ENCODE measurements around the gene GORASP1.

The GORASP1 gene

DNA sequence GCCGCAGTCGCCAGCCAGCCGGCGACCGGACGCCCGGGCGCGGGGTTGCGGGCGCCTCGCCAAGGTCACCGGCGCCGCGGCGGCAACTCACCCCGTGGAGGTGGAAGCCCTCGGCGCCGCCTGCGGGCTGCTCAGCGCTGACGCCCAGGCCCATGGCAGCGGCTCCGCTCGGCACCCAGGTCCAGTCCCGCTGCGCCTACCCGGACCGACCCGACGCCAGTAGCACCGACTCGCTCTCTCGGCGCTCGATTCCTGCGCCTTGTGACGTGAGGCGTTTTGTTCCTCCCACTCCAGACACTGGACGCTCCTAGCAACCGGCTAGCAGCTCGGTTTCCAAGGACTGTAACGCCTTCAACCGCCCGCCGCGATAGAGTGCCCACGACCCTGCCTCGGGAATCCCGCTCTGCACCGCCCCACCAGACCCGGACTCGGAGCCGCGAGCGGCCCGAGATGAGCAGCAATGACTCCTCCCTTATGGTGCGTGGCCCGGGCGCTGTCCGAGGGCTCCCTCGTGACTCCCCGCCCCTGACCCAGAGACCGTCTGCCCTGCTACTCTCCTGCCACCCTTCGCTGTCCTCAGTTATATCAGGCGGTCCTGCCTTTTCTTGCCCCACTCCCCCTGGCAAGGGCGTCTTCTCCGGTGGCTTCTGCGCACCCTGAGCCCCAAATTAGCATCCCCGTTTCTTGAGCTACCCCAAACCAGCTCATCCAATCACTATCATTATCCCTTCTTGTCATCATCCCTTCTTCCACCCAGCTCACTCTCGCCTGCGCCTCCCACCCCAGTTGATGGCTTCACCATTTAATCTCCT is at the start of gene GORASP1, which contains the start of gene TTC21A:
Gene GORASP1, minus strand, starts transcription at position 240 of the 812 bp plus-strand sequence. Its CDS starts 86 bp downstream, at position 154.
Gene TTC21A, plus strand, starts transcription at position 293 of the 812 bp plus-strand sequence. Its CDS starts 158 bp downstream, at position 451.
- no peak for FAIRE-seq

- no peak for FAIRE-seq
Measured at GRCh38 chr3:39156421-39156820, 49.0 kb upstream of the GORASP1 start.

DNA sequence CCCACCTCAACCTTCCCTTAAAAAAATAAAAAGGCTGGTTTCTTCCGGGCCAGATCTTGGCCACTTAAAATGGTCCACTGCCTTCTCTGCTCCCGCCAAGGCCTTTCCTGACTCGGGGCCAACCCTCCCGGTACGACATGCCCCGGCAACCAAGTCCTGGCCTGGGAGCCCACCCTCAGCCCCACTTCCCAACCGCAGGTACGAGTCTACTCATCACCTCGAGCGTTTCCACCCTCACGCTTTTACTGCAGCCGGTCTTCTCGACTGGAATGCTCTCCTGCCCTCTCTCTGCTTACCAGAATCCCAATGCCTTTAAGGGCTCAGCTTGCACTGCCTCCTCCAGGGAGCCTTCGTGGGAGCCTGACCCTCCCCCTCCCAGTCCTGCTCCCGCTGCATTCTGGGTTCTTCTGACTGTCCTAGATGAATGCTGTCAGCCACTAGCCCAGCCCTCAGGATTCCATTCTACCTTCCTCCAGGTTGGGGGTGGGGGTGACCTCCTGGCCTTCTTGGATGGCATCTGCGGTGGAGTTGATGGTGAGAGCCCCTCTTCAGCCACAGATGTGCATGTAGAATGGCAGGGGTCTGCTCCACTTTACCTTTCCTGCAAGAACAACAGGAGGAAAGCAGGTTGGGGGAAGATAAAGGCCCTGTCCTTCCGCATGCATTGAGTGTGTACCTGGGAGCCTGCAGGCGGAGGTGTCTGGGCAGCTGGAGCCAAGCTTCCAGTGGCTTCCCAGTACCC is 47.0 kb upstream of the GORASP1 start:
- no peak for FAIRE-seq

DNA sequence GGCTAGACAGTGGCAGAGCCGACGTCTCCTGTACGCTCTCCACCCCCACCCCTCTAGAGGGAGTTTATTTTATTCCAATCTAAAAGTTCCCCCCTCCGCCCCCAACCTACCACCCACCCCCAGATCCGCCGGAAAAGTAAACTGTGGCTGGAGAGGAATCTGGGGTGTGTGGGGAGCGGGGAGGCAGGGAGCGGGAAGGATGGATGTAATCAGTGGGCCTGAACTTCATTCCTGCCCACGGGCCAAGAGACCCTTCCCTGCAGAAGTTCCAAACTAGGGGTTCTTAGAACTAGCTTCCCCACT is 46.5 kb upstream of the GORASP1 start:
- FAIRE-seq, result no peak

GRCh38 chr3:39150803-39151631 is 43.6 kb upstream of the GORASP1 start:
- FAIRE-seq, result no peak

GRCh38 chr3:39150148-39150802 is 42.8 kb upstream of the GORASP1 start:
- FAIRE-seq, result no peak

DNA sequence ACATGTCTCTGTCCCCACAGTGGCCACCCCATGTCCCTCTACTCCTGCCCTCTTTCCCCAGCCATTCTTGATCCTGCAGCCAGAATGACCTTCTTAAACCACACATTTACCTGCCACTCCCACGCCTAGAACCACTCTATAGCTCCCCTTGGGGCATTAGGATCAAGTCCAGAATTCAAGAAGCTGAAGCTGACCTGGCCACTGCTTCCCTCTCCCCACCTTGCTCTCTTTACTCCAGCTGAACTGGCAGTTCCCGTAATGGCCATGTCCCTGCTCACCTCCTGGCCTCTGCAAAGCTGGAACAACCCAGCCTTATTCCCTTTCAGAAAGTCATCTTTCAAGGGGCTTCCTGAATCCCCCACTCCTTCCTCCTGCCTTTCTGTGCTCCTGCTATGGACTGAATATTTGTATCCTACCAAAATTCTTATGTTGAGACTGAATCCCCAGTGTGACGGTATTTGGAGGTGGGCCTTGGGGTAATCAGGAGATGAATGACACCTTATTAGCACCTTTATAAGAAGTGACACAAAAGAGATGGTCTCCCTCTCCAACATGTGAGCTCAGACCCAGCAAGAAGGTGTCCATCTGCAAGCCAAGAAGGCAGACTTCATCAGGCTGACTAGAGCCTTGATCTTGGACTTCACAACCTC is 42.2 kb upstream of the GORASP1 start:
- no peak for FAIRE-seq

GRCh38 chr3:39149059-39149455 is 41.6 kb upstream of the GORASP1 start:
- no peak for FAIRE-seq

DNA sequence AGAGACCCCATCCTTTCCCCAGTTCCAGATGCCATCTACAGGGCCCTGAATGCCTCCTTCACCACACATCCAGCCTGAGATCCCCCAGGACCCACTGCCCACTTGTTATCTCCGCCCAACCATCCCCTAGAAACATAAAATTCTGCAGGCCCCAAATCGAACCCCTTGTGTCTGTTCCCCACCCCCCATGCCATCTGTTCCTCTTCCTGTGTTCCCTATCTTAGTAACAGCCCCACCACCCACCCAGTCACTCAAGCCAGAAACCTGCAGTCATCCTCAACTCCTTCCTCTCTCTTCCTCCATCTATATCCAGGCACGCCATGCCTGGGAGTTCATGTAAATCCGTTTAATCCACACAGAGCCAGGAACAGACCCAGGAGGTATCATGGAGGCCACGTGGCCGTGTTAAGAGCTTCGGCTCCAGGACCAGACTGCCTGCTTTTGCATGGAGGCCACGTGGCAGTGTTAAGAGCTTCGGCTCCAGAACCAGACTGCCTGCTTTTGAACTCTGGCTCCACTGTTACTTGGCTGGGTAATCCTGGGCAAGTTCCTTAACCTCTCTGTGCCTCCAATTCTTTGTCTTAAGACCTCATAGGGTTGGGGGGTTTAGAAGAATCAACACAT is 41.1 kb upstream of the GORASP1 start:
- no peak for FAIRE-seq

GRCh38 chr3:39147711-39148434 is 40.4 kb upstream of the GORASP1 start:
- no peak for FAIRE-seq

GRCh38 chr3:39146611-39147591 is 39.5 kb upstream of the GORASP1 start:
- no peak for FAIRE-seq

GRCh38 chr3:39146083-39146501 is 38.7 kb upstream of the GORASP1 start:
- FAIRE-seq, result no peak

DNA sequence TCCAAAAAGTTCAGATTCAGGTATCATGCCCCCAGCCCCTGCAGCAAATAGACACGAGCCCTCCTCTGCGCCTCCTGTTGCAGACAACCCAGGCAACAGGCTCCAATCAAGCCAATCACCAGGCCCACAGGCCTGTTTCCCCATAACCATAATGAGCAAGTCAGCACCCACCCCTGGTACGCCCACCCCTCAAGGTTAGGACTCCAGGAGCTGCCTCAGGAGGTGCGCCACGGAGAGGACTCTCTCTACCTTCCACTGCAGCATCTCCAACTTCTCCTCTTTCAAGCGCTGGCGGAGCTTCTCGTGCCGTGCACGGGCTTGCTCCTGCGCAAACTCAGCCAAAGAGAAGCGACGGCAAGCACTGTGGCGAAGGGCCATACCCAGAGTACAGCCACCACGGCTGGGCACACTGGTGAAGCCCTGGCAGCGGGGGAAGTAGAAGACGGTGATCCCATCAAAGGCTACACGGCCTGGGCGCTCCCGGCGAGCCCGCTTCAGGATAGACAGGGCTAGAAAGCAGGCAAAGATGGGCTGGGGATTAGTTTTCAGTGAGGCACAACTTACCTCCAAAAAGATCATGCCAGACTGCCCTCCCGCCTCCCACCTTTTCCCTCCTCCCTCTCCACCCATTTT is 37.4 kb upstream of the GORASP1 start:
- FAIRE-seq, result no peak

DNA sequence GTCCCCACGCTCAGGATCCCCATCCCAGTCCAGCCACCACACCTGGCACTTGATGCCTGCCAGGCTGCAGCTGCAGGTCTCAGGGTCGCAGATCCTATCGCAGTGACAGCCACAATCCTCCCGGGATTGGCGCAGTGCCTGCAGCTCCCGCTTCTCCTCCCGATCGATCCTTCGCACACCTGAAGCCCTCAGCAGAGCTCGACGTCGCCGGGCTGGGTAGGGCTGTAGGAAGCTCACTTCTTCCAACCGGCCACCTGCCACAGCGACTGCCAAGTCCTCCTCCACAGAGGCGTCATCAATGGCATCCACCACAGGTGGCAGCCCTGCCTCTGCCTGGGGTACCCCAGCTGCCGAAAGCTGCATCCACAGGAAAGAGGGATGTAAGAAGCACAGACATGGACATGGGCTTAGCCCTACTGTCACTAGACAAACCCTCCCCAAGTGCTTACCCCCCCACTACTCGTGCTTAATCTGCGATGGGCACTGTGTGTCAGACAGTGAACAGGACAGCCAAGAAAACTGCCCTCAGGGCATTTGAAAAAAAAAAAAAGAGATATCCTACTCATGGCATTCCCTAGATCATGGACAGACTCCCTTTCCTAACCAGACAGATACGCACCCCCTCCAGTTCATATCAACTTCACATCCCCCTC is 36.8 kb upstream of the GORASP1 start:
- no peak for FAIRE-seq

DNA sequence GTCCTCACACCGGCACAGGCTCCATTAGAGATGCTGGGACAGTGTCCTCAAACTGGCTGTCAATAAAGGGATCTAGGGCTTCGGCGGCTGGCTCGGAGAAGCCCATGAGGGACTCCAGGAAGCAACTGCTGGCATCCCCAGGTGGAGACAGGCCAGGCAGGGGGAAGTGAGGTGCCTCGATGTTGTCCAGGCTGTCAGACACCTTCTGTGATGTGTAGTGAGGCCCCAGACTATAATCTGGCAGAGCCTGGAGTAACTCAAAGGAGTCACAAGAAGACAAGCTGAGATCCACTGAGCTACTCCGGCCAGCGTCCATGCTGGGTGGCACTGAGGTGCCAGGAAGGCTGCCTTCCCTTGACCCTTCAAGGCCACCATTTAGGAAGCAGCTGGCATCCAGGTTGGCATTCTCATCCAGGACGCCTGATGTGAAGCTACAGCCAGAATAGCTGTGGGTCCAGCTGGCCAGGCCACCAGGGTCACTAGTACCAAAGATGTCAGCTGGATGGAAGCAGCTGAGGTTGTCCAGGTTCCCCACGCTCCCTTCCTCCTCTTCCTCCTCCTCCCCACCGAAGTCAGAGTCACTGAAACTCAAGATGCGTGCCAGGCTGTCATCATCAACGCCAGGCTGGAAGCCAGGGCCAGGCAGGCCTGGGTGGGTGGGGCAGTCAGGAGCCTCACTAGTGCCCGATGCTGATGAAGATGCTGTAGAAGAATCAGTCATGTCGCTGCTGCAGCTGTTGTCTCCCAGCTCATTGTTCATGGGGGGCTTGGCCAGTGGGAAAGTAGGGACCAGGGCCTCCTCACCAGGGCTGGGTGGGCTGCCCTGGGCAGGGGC is 35.8 kb upstream of the GORASP1 start:
- no peak for FAIRE-seq

- no peak for FAIRE-seq
Measured at GRCh38 chr3:39142067-39142466, 34.6 kb upstream of the GORASP1 start.

DNA sequence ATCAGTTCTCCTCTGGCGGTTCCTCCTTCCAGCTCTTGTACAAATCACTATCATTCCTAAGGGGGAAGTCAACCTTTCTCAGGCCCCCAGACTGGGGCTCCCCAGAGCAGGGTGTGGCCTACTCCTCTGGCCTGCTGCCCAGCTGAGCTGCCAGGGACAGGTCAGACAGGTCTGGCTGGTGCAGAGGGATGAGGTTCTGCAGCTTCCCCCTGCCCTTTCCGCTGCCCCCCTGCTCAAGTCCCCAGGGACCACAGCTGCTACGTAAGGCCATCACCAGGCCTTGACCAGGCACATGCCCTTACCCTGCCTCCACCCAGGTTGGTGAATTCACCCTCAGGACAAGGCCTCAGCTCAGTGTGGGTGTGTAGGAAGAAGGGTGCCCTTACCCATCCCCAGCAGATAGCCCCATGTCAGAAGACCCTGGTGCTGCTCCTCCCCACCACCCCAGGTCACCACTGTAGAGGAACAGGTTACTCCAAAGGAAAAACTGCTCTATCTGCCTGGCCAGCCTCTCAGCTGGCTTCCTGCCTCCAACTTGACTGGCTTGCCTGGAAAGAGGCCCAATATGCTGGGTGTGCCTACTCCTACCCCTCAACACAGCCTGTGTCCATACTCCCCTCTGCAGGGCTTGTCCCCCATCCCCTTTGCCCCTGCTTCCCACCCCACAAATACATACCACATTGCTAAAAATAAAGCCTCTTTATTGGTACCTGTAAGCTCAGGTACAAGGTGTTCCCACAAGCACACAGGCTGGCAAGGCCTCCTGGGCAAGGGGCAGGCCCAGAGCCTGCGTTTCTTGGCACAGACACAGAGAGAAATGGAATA is 34.0 kb upstream of the GORASP1 start:
- no peak for FAIRE-seq
